Small intestine (tissue), 7 donors: Measurements from ENCODE around the gene AMZ1. TPM values are rescaled to one million over a fixed set of nuclear protein-coding genes. Genes with fewer than 3 reads are reported as not detected.
"Not testable (repeated sequence)": the region's sequence is repeated elsewhere in the genome, so short reads cannot be mapped to it uniquely, and the experiment has no call there.

ENCODE experiments used
- DNase-seq, 2 donors: peaks; one replicate each; pipeline versions ENCODE4 v3.0.0 to v3.0.0-alpha.2; 2013
- FAIRE-seq: peaks from 2 replicates; lab custom pipeline; 2012; peaks lifted over from hg19 to GRCh38; lab: Jason Lieb, UNC
- H3K27ac ChIP-seq, 3 donors: one replicate each; pipeline ENCODE4 v1.5.1; 2013; ENCODE audit warnings: low read length in 2 of 3, mild to moderate bottlenecking in 2 of 3, control low read depth in 1 of 3, inconsistent platforms in 1 of 3, low read depth in 1 of 3, moderate library complexity in 1 of 3
- H3K27me3 ChIP-seq, 3 donors: one replicate each; pipeline ENCODE4 v1.6.1; 2013; ENCODE audit warnings: low read length in 3 of 3, inconsistent platforms in 1 of 3; ENCODE audit not compliant: control insufficient read depth in 3 of 3, insufficient read depth in 3 of 3
- H3K36me3 ChIP-seq, 3 donors: one replicate each; pipeline ENCODE4 v1.6.1; 2013; ENCODE audit warnings: low read length in 3 of 3, inconsistent platforms in 1 of 3, low read depth in 1 of 3, mild to moderate bottlenecking in 1 of 3, moderate library complexity in 1 of 3; ENCODE audit not compliant: control insufficient read depth in 3 of 3, insufficient read depth in 2 of 3
- H3K4me1 ChIP-seq, 3 donors: one replicate each; pipeline ENCODE4 v1.6.1; 2013; ENCODE audit warnings: low read length in 2 of 3, inconsistent platforms in 1 of 3, low read depth in 1 of 3, mild to moderate bottlenecking in 1 of 3, moderate library complexity in 1 of 3; ENCODE audit not compliant: control insufficient read depth in 3 of 3, insufficient read depth in 2 of 3
- H3K4me3 ChIP-seq, 3 donors: one replicate each; pipeline ENCODE4 v1.5.1; 2013; ENCODE audit warnings: low read length in 3 of 3, control low read depth in 1 of 3, inconsistent platforms in 1 of 3, low read depth in 1 of 3, mild to moderate bottlenecking in 1 of 3, moderate library complexity in 1 of 3
- H3K9me3 ChIP-seq, 2 donors: one replicate each; pipeline ENCODE4 v1.6.1; 2013; ENCODE audit warnings: low read depth in 1 of 2, low read length in 1 of 2; ENCODE audit not compliant: control insufficient read depth in 2 of 2, insufficient read depth in 1 of 2
- WGBS, 3 donors: extraction: QIAGEN DNeasy Blood & Tissue Kit; methylation state at CpG; one replicate each; pipeline ENCODE4 v1.1.7; 2013; 5-methylcytosine and 5-hydroxymethylcytosine counted together
- polyA plus RNA-seq, 4 donors: library from polyadenylated mRNA; stranded (reverse) in 3 of 4; unstranded in 1 of 4; fragments of 200-250 nt in 3 of 4; fragments of 120-200 nt in 1 of 4; gene quantifications; one replicate each; pipeline versions ENCODE4 v1.2.1 to v1.2.3, GENCODE V29; 2013
- donor health status: healthy with polysubstance abuse.
- donor health status: control.
- donor health status: control.
- donor health status: Bipolar disorder and iron deficiency.
- donor health status: healthy.

The AMZ1 gene
- polyA plus RNA-seq, 4 donors = 0.07 to 0.24 TPM; not detected in 2

GRCh38 chr7:2734751-2735571 lies 47.0 kb downstream of the AMZ1 start:
- H3K27ac ChIP-seq = peak overlapping the region in 1 of 3 donors; percentile 7
- H3K36me3 ChIP-seq = peaks cover 0 to 49% (median 2%) of the 10 kb centered on the region in 3 donors
- DNase-seq (no peak), FAIRE-seq (no peak)
- H3K4me3 ChIP-seq = no peak overlapping the region
- WGBS, 3 donors = 53 to 79% (median 77%) methylated on average over 28 to 33 of the region's 33 CpGs
- H3K4me1 ChIP-seq = no peaks in the 10 kb centered on the region
- H3K27me3 ChIP-seq = no peaks in the 10 kb centered on the region
- H3K9me3 ChIP-seq = peaks cover 0 to 8% of the 10 kb centered on the region in 2 donors

GRCh38 chr7:2735744-2736143 lies 47.7 kb downstream of the AMZ1 start:
- WGBS, 3 donors = 88 to 92% (median 91%) methylated on average over 13 of the region's 13 CpGs
- DNase-seq (no peak), FAIRE-seq (no peak)
- H3K27ac ChIP-seq = no peak overlapping the region
- no peak overlapping the region for H3K4me3 ChIP-seq
- no peaks in the 10 kb centered on the region for H3K4me1 ChIP-seq
- peaks cover 0 to 8% of the 10 kb centered on the region in 2 donors for H3K9me3 ChIP-seq
- no peaks in the 10 kb centered on the region for H3K27me3 ChIP-seq
- peaks cover 0 to 43% (median 2%) of the 10 kb centered on the region in 3 donors for H3K36me3 ChIP-seq

GRCh38 chr7:2736411-2736914 lies 48.5 kb downstream of the AMZ1 start:
- Histone ChIP-seq H3K9me3 (peaks cover 0 to 8% of the 10 kb centered on the region in 2 donors), H3K36me3 (peaks cover 0 to 35% (median 0%) of the 10 kb centered on the region in 3 donors), H3K4me3 (no peak overlapping the region), H3K27ac (no peak overlapping the region), H3K4me1 (no peaks in the 10 kb centered on the region), H3K27me3 (no peaks in the 10 kb centered on the region)
- FAIRE-seq (no peak), DNase-seq (no peak)
- 88 to 94% (median 92%) methylated on average over 17 of the region's 17 CpGs for WGBS, 3 donors

GRCh38 chr7:2737005-2737743 lies 49.2 kb downstream of the AMZ1 start:
- H3K4me1 ChIP-seq, H3K9me3 ChIP-seq, H3K27me3 ChIP-seq, H3K4me3 ChIP-seq, FAIRE-seq, H3K27ac ChIP-seq, DNase-seq: not testable (repeated sequence)
- 90 to 95% (median 93%) methylated on average over 15 of the region's 15 CpGs for WGBS, 3 donors
- peaks cover 0 to 34% (median 0%) of the 10 kb centered on the region in 3 donors for H3K36me3 ChIP-seq

GRCh38 chr7:2737771-2738540 lies 50.0 kb downstream of the AMZ1 start:
- DNase-seq (no peak), FAIRE-seq (no peak)
- H3K9me3 ChIP-seq = peaks cover 0 to 7% of the 10 kb centered on the region in 2 donors
- peaks cover 0 to 30% (median 0%) of the 10 kb centered on the region in 3 donors for H3K36me3 ChIP-seq
- H3K4me3 ChIP-seq = no peak overlapping the region
- no peaks in the 10 kb centered on the region for H3K4me1 ChIP-seq
- H3K27me3 ChIP-seq = no peaks in the 10 kb centered on the region
- peak overlapping the region in 1 of 3 donors; percentile 32 for H3K27ac ChIP-seq
- 64 to 86% (median 78%) methylated on average over 18 of the region's 18 CpGs for WGBS, 3 donors

GRCh38 chr7:2738766-2739549 lies 51.0 kb downstream of the AMZ1 start:
- H3K27ac ChIP-seq = no peak overlapping the region
- no peak for DNase-seq
- 93 to 95% (median 95%) methylated on average over 19 of the region's 19 CpGs for WGBS, 3 donors
- no peaks in the 10 kb centered on the region for H3K27me3 ChIP-seq
- no peak for FAIRE-seq
- no peaks in the 10 kb centered on the region for H3K4me1 ChIP-seq
- H3K9me3 ChIP-seq = no peaks in the 10 kb centered on the region
- peaks cover 0 to 26% (median 0%) of the 10 kb centered on the region in 3 donors for H3K36me3 ChIP-seq
- no peak overlapping the region for H3K4me3 ChIP-seq

- WGBS, 3 donors = 90 to 93% (median 92%) methylated on average over 19 to 20 of the region's 20 CpGs
- FAIRE-seq, H3K27me3 ChIP-seq, H3K27ac ChIP-seq, H3K4me3 ChIP-seq, H3K9me3 ChIP-seq, H3K36me3 ChIP-seq, DNase-seq, H3K4me1 ChIP-seq: not testable (repeated sequence)
These were observed 55.7 kb downstream of the AMZ1 start for GRCh38 chr7:2743523-2744185.
